ENCODE results near the gene C10orf90.

C10orf90 gene

GRCh38 chr10:126670056-126670894, at the start of gene C10orf90:
Gene C10orf90, minus strand, starts transcription at chr10:126670693. Its CDS starts 213 bp downstream, at chr10:126670480.
- ATAC-seq (ENCODE audit: low read depth) (no peak), DNase-seq (ENCODE audit: low spot score in 2 of 2) (no peak)
- H3K4me3 Mint-ChIP-seq, result no peak within 1 kb of the TSS
- H3K27ac Mint-ChIP-seq, result no peak within 1 kb of the TSS
- no peaks in the 10 kb centered on the region for H3K9me3 Mint-ChIP-seq
- no peaks in the 10 kb centered on the region for H3K36me3 Mint-ChIP-seq
- peaks cover 3% of the 10 kb centered on the region for H3K27me3 Mint-ChIP-seq
- H3K4me1 Mint-ChIP-seq, result no peaks in the 10 kb centered on the region

- DNase-seq (ENCODE audit: low spot score in 2 of 2) (no peak), ATAC-seq (ENCODE audit: low read depth) (no peak)
- Mint-ChIP-seq H3K27me3 (no peaks in the 10 kb centered on the region), H3K9me3 (no peaks in the 10 kb centered on the region), H3K4me1 (no peaks in the 10 kb centered on the region), H3K4me3 (no peak overlapping the region), H3K36me3 (no peaks in the 10 kb centered on the region), H3K27ac (no peak overlapping the region)
Observed at GRCh38 chr10:126716366-126716765, 45.9 kb upstream of the C10orf90 start.

GRCh38 chr10:126713594-126713993, 43.1 kb upstream of the C10orf90 start:
- Mint-ChIP-seq H3K4me3 (no peak overlapping the region), H3K27me3 (no peaks in the 10 kb centered on the region), H3K27ac (no peak overlapping the region), H3K4me1 (no peaks in the 10 kb centered on the region), H3K9me3 (peaks cover 3% of the 10 kb centered on the region), H3K36me3 (no peaks in the 10 kb centered on the region)
- ATAC-seq (ENCODE audit: low read depth), result no peak
- no peak for DNase-seq (ENCODE audit: low spot score in 2 of 2)

- Mint-ChIP-seq H3K36me3 (no peaks in the 10 kb centered on the region), H3K27ac (no peak overlapping the region)
- no peak for DNase-seq (ENCODE audit: low spot score in 2 of 2)
Observed at GRCh38 chr10:126712681-126713080, 42.2 kb upstream of the C10orf90 start.

GRCh38 chr10:126705951-126706565, 35.6 kb upstream of the C10orf90 start:
- DNase-seq (ENCODE audit: low spot score in 2 of 2) (no peak), ATAC-seq (ENCODE audit: low read depth) (no peak)
- H3K27me3 Mint-ChIP-seq, result no peaks in the 10 kb centered on the region
- H3K4me1 Mint-ChIP-seq, result no peaks in the 10 kb centered on the region
- no peaks in the 10 kb centered on the region for H3K36me3 Mint-ChIP-seq
- no peak overlapping the region for H3K4me3 Mint-ChIP-seq
- H3K9me3 Mint-ChIP-seq, result peaks cover 3% of the 10 kb centered on the region
- no peak overlapping the region for H3K27ac Mint-ChIP-seq

More at GRCh38 chr10:126712681-126713080, 42.2 kb upstream of the C10orf90 start:
- H3K27me3 Mint-ChIP-seq, result no peaks in the 10 kb centered on the region
- H3K4me3 Mint-ChIP-seq, result no peak overlapping the region
- peaks cover 3% of the 10 kb centered on the region for H3K9me3 Mint-ChIP-seq
- no peak for ATAC-seq (ENCODE audit: low read depth)
- no peaks in the 10 kb centered on the region for H3K4me1 Mint-ChIP-seq

GRCh38 chr10:126705131-126705530, 34.6 kb upstream of the C10orf90 start:
- DNase-seq (ENCODE audit: low spot score in 2 of 2) (no peak), ATAC-seq (ENCODE audit: low read depth) (no peak)
- H3K4me3 Mint-ChIP-seq, result no peak overlapping the region
- no peak overlapping the region for H3K27ac Mint-ChIP-seq
- H3K27me3 Mint-ChIP-seq, result no peaks in the 10 kb centered on the region
- no peaks in the 10 kb centered on the region for H3K36me3 Mint-ChIP-seq
- H3K4me1 Mint-ChIP-seq, result no peaks in the 10 kb centered on the region
- H3K9me3 Mint-ChIP-seq, result no peaks in the 10 kb centered on the region

- Mint-ChIP-seq H3K27ac (no peak overlapping the region), H3K36me3 (no peaks in the 10 kb centered on the region), H3K4me3 (no peak overlapping the region), H3K4me1 (no peaks in the 10 kb centered on the region), H3K27me3 (no peaks in the 10 kb centered on the region), H3K9me3 (no peaks in the 10 kb centered on the region)
- DNase-seq (ENCODE audit: low spot score in 2 of 2) (no peak), ATAC-seq (ENCODE audit: low read depth) (no peak)
Observed at GRCh38 chr10:126704649-126705048, 34.2 kb upstream of the C10orf90 start.

GRCh38 chr10:126702181-126702580, 31.7 kb upstream of the C10orf90 start:
- DNase-seq (ENCODE audit: low spot score in 2 of 2) (no peak), ATAC-seq (ENCODE audit: low read depth) (no peak)
- Mint-ChIP-seq H3K4me3 (no peak overlapping the region), H3K4me1 (no peaks in the 10 kb centered on the region), H3K27me3 (no peaks in the 10 kb centered on the region), H3K9me3 (no peaks in the 10 kb centered on the region), H3K36me3 (no peaks in the 10 kb centered on the region), H3K27ac (no peak overlapping the region)

GRCh38 chr10:126701526-126701925, 31.0 kb upstream of the C10orf90 start:
- ATAC-seq (ENCODE audit: low read depth), result no peak
- Mint-ChIP-seq H3K27ac (no peak overlapping the region), H3K27me3 (no peaks in the 10 kb centered on the region), H3K4me1 (no peaks in the 10 kb centered on the region), H3K4me3 (no peak overlapping the region), H3K9me3 (no peaks in the 10 kb centered on the region), H3K36me3 (no peaks in the 10 kb centered on the region)
- DNase-seq (ENCODE audit: low spot score in 2 of 2), result no peak

- no peaks in the 10 kb centered on the region for H3K27me3 Mint-ChIP-seq
- DNase-seq (ENCODE audit: low spot score in 2 of 2), result no peak
- ATAC-seq (ENCODE audit: low read depth), result no peak
- peaks cover 4% of the 10 kb centered on the region for H3K9me3 Mint-ChIP-seq
- H3K36me3 Mint-ChIP-seq, result no peaks in the 10 kb centered on the region
- H3K27ac Mint-ChIP-seq, result no peak overlapping the region
- no peaks in the 10 kb centered on the region for H3K4me1 Mint-ChIP-seq
- H3K4me3 Mint-ChIP-seq, result no peak overlapping the region
Observed at GRCh38 chr10:126696684-126697083, 26.2 kb upstream of the C10orf90 start.

GRCh38 chr10:126691456-126691855, 21.0 kb upstream of the C10orf90 start:
- Mint-ChIP-seq H3K4me3 (no peak overlapping the region), H3K27ac (no peak overlapping the region), H3K36me3 (no peaks in the 10 kb centered on the region), H3K27me3 (no peaks in the 10 kb centered on the region), H3K4me1 (no peaks in the 10 kb centered on the region), H3K9me3 (peaks cover 4% of the 10 kb centered on the region)
- ATAC-seq (ENCODE audit: low read depth) (no peak), DNase-seq (ENCODE audit: low spot score in 2 of 2) (no peak)

- DNase-seq (ENCODE audit: low spot score in 2 of 2) (no peak), ATAC-seq (ENCODE audit: low read depth) (no peak)
- no peak overlapping the region for H3K4me3 Mint-ChIP-seq
- peaks cover 4% of the 10 kb centered on the region for H3K9me3 Mint-ChIP-seq
- no peaks in the 10 kb centered on the region for H3K27me3 Mint-ChIP-seq
- no peaks in the 10 kb centered on the region for H3K4me1 Mint-ChIP-seq
- H3K36me3 Mint-ChIP-seq, result no peaks in the 10 kb centered on the region
- H3K27ac Mint-ChIP-seq, result no peak overlapping the region
Observed at GRCh38 chr10:126690534-126690933, 20.0 kb upstream of the C10orf90 start.

GRCh38 chr10:126689461-126689994, 19.0 kb upstream of the C10orf90 start:
- H3K4me1 Mint-ChIP-seq, result no peaks in the 10 kb centered on the region
- H3K9me3 Mint-ChIP-seq, result peaks cover 7% of the 10 kb centered on the region
- H3K36me3 Mint-ChIP-seq, result no peaks in the 10 kb centered on the region
- H3K27me3 Mint-ChIP-seq, result peaks cover 1% of the 10 kb centered on the region
- H3K4me3 Mint-ChIP-seq, result no peak overlapping the region
- no peak for ATAC-seq (ENCODE audit: low read depth)
- H3K27ac Mint-ChIP-seq, result no peak overlapping the region
- DNase-seq (ENCODE audit: low spot score in 2 of 2), result no peak

GRCh38 chr10:126687121-126687606, 16.7 kb upstream of the C10orf90 start:
- ATAC-seq (ENCODE audit: low read depth) (no peak), DNase-seq (ENCODE audit: low spot score in 2 of 2) (no peak)
- no peak overlapping the region for H3K4me3 Mint-ChIP-seq
- H3K27me3 Mint-ChIP-seq, result peaks cover 1% of the 10 kb centered on the region
- no peaks in the 10 kb centered on the region for H3K36me3 Mint-ChIP-seq
- no peaks in the 10 kb centered on the region for H3K4me1 Mint-ChIP-seq
- H3K9me3 Mint-ChIP-seq, result peaks cover 5% of the 10 kb centered on the region
- H3K27ac Mint-ChIP-seq, result no peak overlapping the region

Measured in memory B cell (primary cell).